Lower lobe of right lung (tissue), 2 donors: ENCODE measurements around the gene CEP170. TPM values are rescaled to one million over a fixed set of nuclear protein-coding genes. Genes with fewer than 3 reads are reported as not detected.
"Not testable (repeated sequence)": the region's sequence is repeated elsewhere in the genome, so short reads cannot be mapped to it uniquely, and the experiment has no call there.

ENCODE experiments used
- ATAC-seq, 2 donors: fragments of 200-7000 bp; cut with Tn5 transposase; one replicate each; pipeline ENCODE4 v1.9.1; 2020 to 2022; ENCODE audit warnings: mild to moderate bottlenecking in 2 of 2, moderate library complexity in 2 of 2
- DNase-seq: peaks from one replicate; pipeline ENCODE4 v3.0.0-alpha.2; 2020
- H3K27ac ChIP-seq: fragments of 200-600 bp; one replicate; pipeline ENCODE4 v1.8.0; 2022
- H3K27me3 ChIP-seq: fragments of 200-600 bp; one replicate; pipeline ENCODE4 v1.8.0; 2022; ENCODE audit warnings: low read depth
- H3K36me3 ChIP-seq: fragments of 200-600 bp; one replicate; pipeline ENCODE4 v1.8.0; 2022; ENCODE audit warnings: mild to moderate bottlenecking
- H3K4me1 ChIP-seq: fragments of 200-600 bp; one replicate; pipeline ENCODE4 v1.8.0; 2022
- H3K4me3 ChIP-seq: fragments of 200-600 bp; one replicate; pipeline ENCODE4 v1.8.0; 2022; ENCODE audit warnings: mild to moderate bottlenecking
- H3K9me3 ChIP-seq: fragments of 200-600 bp; one replicate; pipeline ENCODE4 v1.8.0; 2022
- intact Hi-C: fragments of 100-400 bp; cut with DNase I; formaldehyde crosslinking; loops from one replicate; pipeline ENCODE4 v1.11.0; 2022
- total RNA-seq: library from RNA; stranded (reverse); fragmentation: NEBNext Ultra II Directional; extraction: Animal tissue kit (Norgen Biotek cat#: 25700); gene quantifications from one replicate; pipeline ENCODE4 v1.2.1, GENCODE V29; 2021
- donor health status: DM: no; HTN: yes; CAD: no; lungs with severe emphysema.

The CEP170 gene
- total RNA-seq, 1 donor from 2014 or later, result 106 TPM

- intact Hi-C loops, H3K4me3 ChIP-seq, H3K9me3 ChIP-seq, DNase-seq, H3K27ac ChIP-seq, H3K27me3 ChIP-seq, ATAC-seq, H3K4me1 ChIP-seq: not testable (repeated sequence)
- H3K36me3 ChIP-seq, result peaks cover 11% of the 10 kb centered on the region
These were observed 106.0 kb downstream of the CEP170 start for GRCh38 chr1:243149120-243149519.

GRCh38 chr1:243147351-243147750 lies 107.7 kb downstream of the CEP170 start:
- H3K4me3 ChIP-seq, H3K4me1 ChIP-seq, H3K27me3 ChIP-seq, DNase-seq, ATAC-seq, H3K36me3 ChIP-seq, H3K9me3 ChIP-seq, H3K27ac ChIP-seq, intact Hi-C loops: not testable (repeated sequence)

GRCh38 chr1:243140498-243140897 lies 114.6 kb downstream of the CEP170 start:
- intact Hi-C loops, result not testable (repeated sequence)

GRCh38 chr1:243122876-243123409 lies 132.1 kb downstream of the CEP170 start:
- ATAC-seq, H3K27ac ChIP-seq, intact Hi-C loops, H3K4me1 ChIP-seq, H3K9me3 ChIP-seq, H3K4me3 ChIP-seq, H3K27me3 ChIP-seq, DNase-seq: not testable (repeated sequence)
- peaks cover 20% of the 10 kb centered on the region for H3K36me3 ChIP-seq

More at GRCh38 chr1:243140498-243140897, 114.6 kb downstream of the CEP170 start:
- H3K27ac ChIP-seq, H3K27me3 ChIP-seq, ATAC-seq, DNase-seq, H3K9me3 ChIP-seq, H3K4me1 ChIP-seq, H3K4me3 ChIP-seq: not testable (repeated sequence)
- H3K36me3 ChIP-seq, result peaks cover 32% of the 10 kb centered on the region

GRCh38 chr1:243121939-243122338 lies 133.1 kb downstream of the CEP170 start:
- ATAC-seq, H3K4me1 ChIP-seq, DNase-seq, intact Hi-C loops, H3K27ac ChIP-seq, H3K4me3 ChIP-seq, H3K27me3 ChIP-seq, H3K9me3 ChIP-seq: not testable (repeated sequence)
- peaks cover 17% of the 10 kb centered on the region for H3K36me3 ChIP-seq

- H3K27ac ChIP-seq, intact Hi-C loops, H3K4me3 ChIP-seq, H3K9me3 ChIP-seq, ATAC-seq, H3K4me1 ChIP-seq, H3K27me3 ChIP-seq, DNase-seq, H3K36me3 ChIP-seq: not testable (repeated sequence)
These were observed 136.3 kb downstream of the CEP170 start for GRCh38 chr1:243118601-243119322.

GRCh38 chr1:243116187-243116586 lies 138.9 kb downstream of the CEP170 start:
- DNase-seq, intact Hi-C loops, H3K27me3 ChIP-seq, H3K4me1 ChIP-seq, H3K27ac ChIP-seq, H3K4me3 ChIP-seq, H3K36me3 ChIP-seq, H3K9me3 ChIP-seq: not testable (repeated sequence)
- ATAC-seq, result peak; percentile 8 to 52

GRCh38 chr1:243114769-243115168 lies 140.3 kb downstream of the CEP170 start:
- DNase-seq, H3K36me3 ChIP-seq, H3K4me3 ChIP-seq, H3K9me3 ChIP-seq, H3K4me1 ChIP-seq, ATAC-seq, H3K27ac ChIP-seq, intact Hi-C loops, H3K27me3 ChIP-seq: not testable (repeated sequence)

- intact Hi-C loops, H3K36me3 ChIP-seq: not testable (repeated sequence)
These were observed 140.9 kb downstream of the CEP170 start for GRCh38 chr1:243114059-243114713.

GRCh38 chr1:243107171-243107570 lies 147.9 kb downstream of the CEP170 start:
- H3K36me3 ChIP-seq, H3K9me3 ChIP-seq, intact Hi-C loops, H3K27me3 ChIP-seq, H3K27ac ChIP-seq, ATAC-seq, H3K4me3 ChIP-seq, H3K4me1 ChIP-seq, DNase-seq: not testable (repeated sequence)

More at GRCh38 chr1:243114059-243114713, 140.9 kb downstream of the CEP170 start:
- H3K4me1 ChIP-seq, H3K9me3 ChIP-seq, H3K27me3 ChIP-seq, H3K27ac ChIP-seq, H3K4me3 ChIP-seq, DNase-seq: not testable (repeated sequence)
- ATAC-seq, result peak; percentile 72 to 81

GRCh38 chr1:243105652-243106332 lies 149.3 kb downstream of the CEP170 start:
- intact Hi-C loops, H3K36me3 ChIP-seq, H3K4me1 ChIP-seq, H3K4me3 ChIP-seq, H3K9me3 ChIP-seq, ATAC-seq, H3K27me3 ChIP-seq, H3K27ac ChIP-seq, DNase-seq: not testable (repeated sequence)

- ATAC-seq, H3K36me3 ChIP-seq, H3K4me1 ChIP-seq, H3K27ac ChIP-seq, DNase-seq, intact Hi-C loops, H3K4me3 ChIP-seq, H3K27me3 ChIP-seq, H3K9me3 ChIP-seq: not testable (repeated sequence)
These were observed 150.0 kb downstream of the CEP170 start for GRCh38 chr1:243105104-243105503.

GRCh38 chr1:243104452-243104851 lies 150.6 kb downstream of the CEP170 start:
- H3K27ac ChIP-seq, H3K27me3 ChIP-seq, H3K9me3 ChIP-seq, H3K4me3 ChIP-seq, H3K36me3 ChIP-seq, DNase-seq, intact Hi-C loops, H3K4me1 ChIP-seq, ATAC-seq: not testable (repeated sequence)
